Measurements from ENCODE around the gene DIP2B. TPM values are rescaled to one million over a fixed set of nuclear protein-coding genes. Genes with fewer than 3 reads are reported as not detected.

Gene DIP2B
- total RNA-seq, 2 experiments from 2014 or later, result 17.0 to 24.1 TPM

DNA sequence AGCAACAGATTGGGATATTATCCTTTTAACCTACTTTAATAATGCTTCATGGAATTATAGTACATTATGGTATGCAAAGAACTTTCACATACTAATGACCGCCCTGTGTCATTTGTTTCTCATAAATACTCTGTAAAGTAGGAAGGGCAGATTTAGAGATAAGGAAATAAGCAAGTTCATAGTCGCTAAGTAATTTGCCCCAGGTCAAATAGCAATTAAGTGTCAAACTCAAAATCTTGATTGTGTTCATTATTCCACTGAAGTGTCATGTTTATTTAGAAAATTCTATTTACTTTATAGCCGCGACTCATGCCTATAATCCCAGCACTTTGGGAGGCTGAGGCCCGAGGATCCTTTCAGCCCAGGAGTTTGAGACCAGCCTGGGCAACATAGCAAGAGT is 160.4 kb downstream of the DIP2B start:
- Histone ChIP-seq H3K9me3 (ENCODE audit: low read length) (no peaks in the 10 kb centered on the region), H3K4me1 (ENCODE audit: insufficient read depth, low read length, poor library complexity, severe bottlenecking) (no peaks in the 10 kb centered on the region), H3K27ac (ENCODE audit: low read depth, low read length, poor library complexity, severe bottlenecking) (no peak overlapping the region), H3K79me2 (ENCODE audit: insufficient read depth, low read depth, low read length) (no peaks in the 10 kb centered on the region), H2AFZ (ENCODE audit: low read length) (no peak overlapping the region), H3K9me2 (ENCODE audit: insufficient read depth, low read length) (no peaks in the 10 kb centered on the region), H3K36me3 (ENCODE audit: insufficient read depth, low read length) (0 out of 2 replicates have a peak, but pooled peaks cover 5% of the 10 kb centered on the region), H3K4me3 (ENCODE audit: low read depth, low read length, poor library complexity, severe bottlenecking) (no peak overlapping the region), H3K4me2 (ENCODE audit: low read length) (no peak overlapping the region), H4K20me1 (ENCODE audit: insufficient read depth, low read length) (no peaks in the 10 kb centered on the region)
- ChIA-PET CTCF (ENCODE audit: unreplicated experiment) (no interaction called here), POLR2A (interaction anchor here (0.7 to 0.8 kb wide), 2 partner anchors 22 to 252 kb away, joined by 3 to 6 read pairs; no protein-coding TSS in a partner anchor)
- BruUV-seq (replicated peaks), result no TSS peak
- intact Hi-C loops (cut with micrococcal nuclease; ENCODE audit: unreplicated experiment), result no loop called here
- TF ChIP-seq EZH2phosphoT487 (IDR thresholded peaks at IDR 0.05; ENCODE audit: borderline replicate concordance, low read depth, low read length), result no peak
- TF ChIP-seq, protein P1, sequence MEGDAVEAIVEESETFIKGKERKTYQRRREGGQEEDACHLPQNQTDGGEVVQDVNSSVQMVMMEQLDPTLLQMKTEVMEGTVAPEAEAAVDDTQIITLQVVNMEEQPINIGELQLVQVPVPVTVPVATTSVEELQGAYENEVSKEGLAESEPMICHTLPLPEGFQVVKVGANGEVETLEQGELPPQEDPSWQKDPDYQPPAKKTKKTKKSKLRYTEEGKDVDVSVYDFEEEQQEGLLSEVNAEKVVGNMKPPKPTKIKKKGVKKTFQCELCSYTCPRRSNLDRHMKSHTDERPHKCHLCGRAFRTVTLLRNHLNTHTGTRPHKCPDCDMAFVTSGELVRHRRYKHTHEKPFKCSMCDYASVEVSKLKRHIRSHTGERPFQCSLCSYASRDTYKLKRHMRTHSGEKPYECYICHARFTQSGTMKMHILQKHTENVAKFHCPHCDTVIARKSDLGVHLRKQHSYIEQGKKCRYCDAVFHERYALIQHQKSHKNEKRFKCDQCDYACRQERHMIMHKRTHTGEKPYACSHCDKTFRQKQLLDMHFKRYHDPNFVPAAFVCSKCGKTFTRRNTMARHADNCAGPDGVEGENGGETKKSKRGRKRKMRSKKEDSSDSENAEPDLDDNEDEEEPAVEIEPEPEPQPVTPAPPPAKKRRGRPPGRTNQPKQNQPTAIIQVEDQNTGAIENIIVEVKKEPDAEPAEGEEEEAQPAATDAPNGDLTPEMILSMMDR (conservative IDR thresholded peaks at IDR 0.05; ENCODE audit: low read length), result no peak
- DNase-seq (ENCODE audit: low spot score), result no peak

DNA sequence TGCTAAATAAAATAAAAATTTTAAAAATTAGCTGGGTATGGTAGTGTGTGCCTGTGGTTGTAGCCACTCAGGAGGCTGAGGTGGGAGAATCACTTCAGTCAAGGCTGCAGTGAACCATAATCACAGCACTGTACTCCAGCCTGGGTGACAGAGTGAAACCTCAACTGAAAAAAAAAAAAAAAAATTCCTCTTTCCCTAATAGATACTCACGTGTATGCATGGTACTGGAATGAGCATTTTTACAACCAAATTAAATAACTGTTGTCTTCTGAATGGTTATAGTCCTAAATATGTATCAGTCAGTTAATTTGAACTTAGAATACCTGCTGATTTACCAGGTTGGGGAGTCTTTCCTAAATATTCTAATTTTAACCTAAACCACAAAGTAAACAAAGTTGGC is 160.8 kb downstream of the DIP2B start:
- intact Hi-C loops (cut with micrococcal nuclease; ENCODE audit: unreplicated experiment), result no loop called here
- no peaks in the 10 kb centered on the region for H3K9me3 ChIP-seq (ENCODE audit: low read length)
- H3K9me2 ChIP-seq (ENCODE audit: insufficient read depth, low read length), result no peaks in the 10 kb centered on the region
- no peak for TF ChIP-seq EZH2phosphoT487 (IDR thresholded peaks at IDR 0.05; ENCODE audit: borderline replicate concordance, low read depth, low read length)
- TF ChIP-seq, protein P1 (conservative IDR thresholded peaks at IDR 0.05; ENCODE audit: low read length), result no peak
- 0 out of 2 replicates have a peak, but pooled peaks cover under 1% of the 10 kb centered on the region for H3K36me3 ChIP-seq (ENCODE audit: insufficient read depth, low read length)
- no peak for DNase-seq (ENCODE audit: low spot score)
- H3K79me2 ChIP-seq (ENCODE audit: insufficient read depth, low read depth, low read length), result no peaks in the 10 kb centered on the region
- POLR2A ChIA-PET, result no interaction called here
- H4K20me1 ChIP-seq (ENCODE audit: insufficient read depth, low read length), result no peaks in the 10 kb centered on the region
- no peak overlapping the region for H3K4me3 ChIP-seq (ENCODE audit: low read depth, low read length, poor library complexity, severe bottlenecking)
- no peak overlapping the region for H3K4me2 ChIP-seq (ENCODE audit: low read length)
- no TSS peak for BruUV-seq (replicated peaks)
- CTCF ChIA-PET (ENCODE audit: unreplicated experiment), result no interaction called here
- no peaks in the 10 kb centered on the region for H3K4me1 ChIP-seq (ENCODE audit: insufficient read depth, low read length, poor library complexity, severe bottlenecking)
- no peak overlapping the region for H2AFZ ChIP-seq (ENCODE audit: low read length)
- H3K27ac ChIP-seq (ENCODE audit: low read depth, low read length, poor library complexity, severe bottlenecking), result no peak overlapping the region

DNA sequence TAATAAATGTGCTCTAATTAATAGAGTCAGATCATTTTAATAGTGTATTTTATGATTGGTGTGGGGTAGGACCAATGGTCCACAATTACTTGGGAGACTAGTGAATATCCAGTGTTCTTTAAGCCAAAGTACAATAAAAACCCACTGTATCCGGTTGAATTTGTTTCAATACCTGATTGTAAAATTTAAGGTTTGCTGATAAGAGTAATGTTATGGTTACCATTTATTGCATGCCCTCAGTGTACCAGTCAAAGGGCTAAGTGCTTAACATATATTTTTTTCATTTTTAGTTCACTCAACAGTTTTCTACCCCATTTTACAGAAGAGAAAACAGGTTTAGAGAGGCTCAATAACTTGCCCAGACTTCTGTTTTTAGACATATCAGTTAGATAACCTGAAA is 161.2 kb downstream of the DIP2B start:
- Histone ChIP-seq H2AFZ (ENCODE audit: low read length) (no peak overlapping the region), H3K79me2 (ENCODE audit: insufficient read depth, low read depth, low read length) (no peaks in the 10 kb centered on the region), H3K9me2 (ENCODE audit: insufficient read depth, low read length) (no peaks in the 10 kb centered on the region), H3K4me1 (ENCODE audit: insufficient read depth, low read length, poor library complexity, severe bottlenecking) (no peaks in the 10 kb centered on the region), H3K36me3 (ENCODE audit: insufficient read depth, low read length) (no peaks in the 10 kb centered on the region; the same call in 1 of the 2 replicates), H3K4me2 (ENCODE audit: low read length) (no peak overlapping the region), H3K9me3 (ENCODE audit: low read length) (no peaks in the 10 kb centered on the region), H3K4me3 (ENCODE audit: low read depth, low read length, poor library complexity, severe bottlenecking) (no peak overlapping the region), H4K20me1 (ENCODE audit: insufficient read depth, low read length) (no peaks in the 10 kb centered on the region), H3K27ac (ENCODE audit: low read depth, low read length, poor library complexity, severe bottlenecking) (no peak overlapping the region)
- ChIA-PET POLR2A (no interaction called here), CTCF (ENCODE audit: unreplicated experiment) (no interaction called here)
- TF ChIP-seq, protein P1 (conservative IDR thresholded peaks at IDR 0.05; ENCODE audit: low read length), result no peak
- no peak for TF ChIP-seq EZH2phosphoT487 (IDR thresholded peaks at IDR 0.05; ENCODE audit: borderline replicate concordance, low read depth, low read length)
- no peak for DNase-seq (ENCODE audit: low spot score)
- intact Hi-C loops (cut with micrococcal nuclease; ENCODE audit: unreplicated experiment), result no loop called here
- no TSS peak for BruUV-seq (replicated peaks)
